ENCODE data around the gene DCAF17.
"Not testable (repeated sequence)": the region's sequence is repeated elsewhere in the genome, so short reads cannot be mapped to it uniquely, and the experiment has no call there.

The DCAF17 gene

DNA sequence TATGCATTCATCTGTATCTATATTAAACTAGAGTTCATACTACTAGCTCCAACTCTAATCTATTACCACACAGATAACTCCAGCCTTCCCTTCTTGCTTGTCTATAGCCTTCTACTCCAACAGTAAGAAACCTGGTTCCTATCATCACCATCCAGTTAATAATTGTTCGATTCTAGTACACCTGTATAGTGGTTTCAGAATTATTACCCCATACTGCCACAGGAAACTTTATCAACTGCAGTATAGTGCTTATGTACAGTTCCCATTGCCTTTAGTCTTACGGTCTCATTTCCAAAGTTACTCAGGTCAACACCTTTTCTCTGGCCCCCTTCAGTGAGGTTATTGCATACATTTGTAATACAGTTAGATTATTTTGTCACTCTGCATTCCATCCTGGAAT lies 14.7 kb upstream of the DCAF17 start:
- no peak overlapping the region for H3K4me3 ChIP-seq (ENCODE audit: low read depth, low read length)
- TF ChIP-seq, protein P1, sequence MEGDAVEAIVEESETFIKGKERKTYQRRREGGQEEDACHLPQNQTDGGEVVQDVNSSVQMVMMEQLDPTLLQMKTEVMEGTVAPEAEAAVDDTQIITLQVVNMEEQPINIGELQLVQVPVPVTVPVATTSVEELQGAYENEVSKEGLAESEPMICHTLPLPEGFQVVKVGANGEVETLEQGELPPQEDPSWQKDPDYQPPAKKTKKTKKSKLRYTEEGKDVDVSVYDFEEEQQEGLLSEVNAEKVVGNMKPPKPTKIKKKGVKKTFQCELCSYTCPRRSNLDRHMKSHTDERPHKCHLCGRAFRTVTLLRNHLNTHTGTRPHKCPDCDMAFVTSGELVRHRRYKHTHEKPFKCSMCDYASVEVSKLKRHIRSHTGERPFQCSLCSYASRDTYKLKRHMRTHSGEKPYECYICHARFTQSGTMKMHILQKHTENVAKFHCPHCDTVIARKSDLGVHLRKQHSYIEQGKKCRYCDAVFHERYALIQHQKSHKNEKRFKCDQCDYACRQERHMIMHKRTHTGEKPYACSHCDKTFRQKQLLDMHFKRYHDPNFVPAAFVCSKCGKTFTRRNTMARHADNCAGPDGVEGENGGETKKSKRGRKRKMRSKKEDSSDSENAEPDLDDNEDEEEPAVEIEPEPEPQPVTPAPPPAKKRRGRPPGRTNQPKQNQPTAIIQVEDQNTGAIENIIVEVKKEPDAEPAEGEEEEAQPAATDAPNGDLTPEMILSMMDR (IDR thresholded peaks at IDR 0.05; ENCODE audit: insufficient read depth, low read depth, low read length, missing control alignments) = no peak
- no peak for DNase-seq (ENCODE audit: low read depth)

DNA sequence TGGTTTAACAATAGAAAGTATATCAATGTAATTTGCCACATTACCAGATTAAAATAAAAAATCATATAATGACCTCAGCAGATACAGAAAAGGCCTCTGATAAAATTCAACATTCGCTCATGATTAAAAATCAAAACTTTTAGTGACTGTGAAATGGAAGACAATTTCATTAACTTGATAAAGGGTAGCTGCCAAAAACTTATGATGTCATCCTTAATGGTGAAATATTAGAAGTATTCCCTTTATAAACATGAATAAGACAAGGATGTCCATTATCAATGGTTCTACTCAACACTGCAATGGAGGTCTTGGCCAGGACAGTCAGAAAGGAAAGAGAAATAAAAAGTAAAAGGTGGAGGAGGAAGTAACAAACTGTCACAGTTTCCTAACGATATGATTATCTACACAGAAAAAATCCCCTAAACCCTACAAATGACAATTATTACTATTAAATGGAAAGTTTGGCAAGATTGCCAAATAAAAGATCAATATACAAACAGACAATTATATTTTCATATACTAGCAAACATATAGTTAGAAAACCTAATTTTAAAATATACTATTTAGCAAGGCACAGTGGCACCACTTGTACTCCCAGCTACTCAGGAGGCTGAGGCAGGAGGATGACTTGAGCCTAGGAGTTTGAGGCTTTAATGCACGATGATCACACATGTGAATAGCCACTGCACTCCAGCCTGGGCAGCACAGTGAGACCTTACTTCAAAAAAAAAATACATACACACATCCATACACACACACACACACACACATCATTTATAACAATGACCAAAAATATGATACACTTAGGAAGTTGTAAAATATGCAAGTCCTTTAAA lies 13.1 kb upstream of the DCAF17 start:
- TF ChIP-seq, protein P1 (IDR thresholded peaks at IDR 0.05; ENCODE audit: insufficient read depth, low read depth, low read length, missing control alignments) = no peak

DNA sequence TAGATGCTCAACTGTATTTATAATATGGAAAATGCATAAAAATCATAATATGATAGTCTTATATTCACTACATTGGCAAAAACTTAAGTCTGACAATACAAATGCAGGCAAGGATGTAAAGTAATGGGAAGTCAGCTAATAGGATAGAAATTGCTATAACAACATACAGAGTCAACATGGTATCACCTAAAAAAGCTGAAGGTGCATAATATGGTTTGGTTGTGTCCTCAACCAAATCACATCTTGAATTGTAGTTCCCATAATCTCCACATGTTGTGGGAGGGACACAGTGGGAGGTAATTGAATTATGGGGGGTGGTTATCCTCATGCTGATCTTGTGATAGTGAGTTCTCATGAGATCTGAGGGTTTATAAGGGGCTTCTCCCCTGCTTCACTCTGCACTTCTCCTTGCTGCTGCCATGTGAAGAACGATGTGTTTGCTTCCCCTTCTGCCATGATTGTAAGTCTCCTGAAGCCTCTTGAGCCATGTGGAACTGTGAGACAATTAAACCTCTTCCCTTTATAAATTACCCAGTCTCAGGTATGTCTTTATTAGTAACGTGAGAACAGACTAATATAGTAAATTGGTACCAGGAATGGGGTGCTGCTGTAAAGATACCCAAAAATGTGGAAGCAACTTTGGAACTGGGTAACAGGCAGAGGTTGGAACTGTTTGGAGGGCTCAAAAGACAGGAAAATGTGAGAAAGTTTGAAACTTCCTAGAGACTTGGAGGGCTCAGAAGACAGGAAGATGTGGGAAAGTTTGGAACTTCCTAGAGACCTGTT lies 11.1 kb upstream of the DCAF17 start:
- H3K4me3 ChIP-seq (ENCODE audit: low read depth, low read length); DNase-seq (ENCODE audit: low read depth): not testable (repeated sequence)

More for the DNA sequence above, 13.1 kb upstream of the DCAF17 start:
- DNase-seq (ENCODE audit: low read depth) = no peak
- H3K4me3 ChIP-seq (ENCODE audit: low read depth, low read length) = no peak overlapping the region

DNA sequence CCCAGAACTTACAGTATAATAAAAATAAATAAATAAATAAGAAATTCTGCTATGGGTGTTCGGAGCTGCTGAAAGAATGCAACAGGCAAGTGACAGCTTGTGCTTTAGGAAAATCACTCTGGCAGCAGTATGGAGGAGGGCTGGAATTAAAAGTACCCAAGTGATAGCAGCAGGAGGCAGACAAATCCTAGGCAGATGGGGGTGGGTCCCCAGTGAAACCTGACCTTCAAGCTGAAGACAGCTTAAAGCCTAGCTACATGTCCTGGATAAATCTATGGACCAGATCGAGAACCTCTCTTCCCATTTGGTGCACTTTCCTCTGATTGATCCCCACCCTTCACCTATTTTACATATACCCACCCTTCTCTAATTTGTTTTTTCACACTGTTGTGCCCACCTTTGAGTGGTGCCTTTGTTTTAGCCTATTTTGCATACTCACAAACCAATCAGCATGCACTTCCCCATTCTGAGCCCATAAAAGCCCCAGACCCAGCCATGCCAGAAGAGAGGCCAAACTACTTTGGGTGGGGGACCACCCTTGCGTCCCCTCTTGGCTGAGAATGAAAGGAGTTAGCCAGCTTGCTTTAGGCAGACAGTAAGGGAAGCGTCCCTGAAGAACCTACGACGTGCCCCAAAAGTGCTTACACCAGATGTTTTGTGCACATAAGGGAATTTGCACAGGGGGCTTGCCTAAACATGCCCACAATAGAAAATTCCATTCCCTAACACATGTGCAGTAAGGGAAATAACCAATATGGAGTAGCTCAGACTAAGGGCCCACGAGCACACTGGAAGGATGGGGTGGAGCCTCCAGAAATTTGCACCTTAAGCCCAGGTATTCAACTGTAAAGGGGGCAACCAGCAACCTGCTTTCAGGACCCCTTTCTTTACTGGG lies 3.3 kb upstream of the DCAF17 start:
- no peak for DNase-seq (ENCODE audit: low read depth)
- H3K4me3 ChIP-seq (ENCODE audit: low read depth, low read length) = no peak overlapping the region
- TF ChIP-seq, protein P1 (IDR thresholded peaks at IDR 0.05; ENCODE audit: insufficient read depth, low read depth, low read length, missing control alignments) = no peak

DNA sequence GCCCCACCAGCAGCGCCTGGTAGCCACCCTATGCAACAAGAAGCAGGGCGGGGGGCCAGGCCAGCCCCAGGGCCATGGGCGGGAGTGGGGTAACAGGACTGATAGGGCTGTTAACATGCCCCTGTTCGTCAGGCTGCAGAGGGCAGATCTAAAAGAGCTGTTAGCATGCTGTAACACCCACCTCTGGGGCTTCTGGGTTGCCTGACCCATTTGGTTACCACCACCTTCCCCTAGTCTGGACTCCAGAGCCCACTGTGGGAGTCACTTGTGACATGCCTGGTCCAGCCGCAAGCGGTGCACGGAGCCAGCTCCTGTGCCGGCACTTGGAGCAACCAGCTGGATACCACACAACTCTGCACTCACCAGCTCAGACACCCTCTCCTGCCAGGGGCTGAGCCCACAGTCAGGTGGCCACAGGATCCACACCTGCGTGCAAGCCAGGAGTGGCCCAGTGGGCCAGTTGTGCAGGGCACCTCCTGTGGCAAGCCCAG lies 2.3 kb upstream of the DCAF17 start:
- H3K4me3 ChIP-seq (ENCODE audit: low read depth, low read length) = peak overlapping the region; percentile 88
- TF ChIP-seq, protein P1 (IDR thresholded peaks at IDR 0.05; ENCODE audit: insufficient read depth, low read depth, low read length, missing control alignments) = no peak
- no peak for DNase-seq (ENCODE audit: low read depth)

DNA sequence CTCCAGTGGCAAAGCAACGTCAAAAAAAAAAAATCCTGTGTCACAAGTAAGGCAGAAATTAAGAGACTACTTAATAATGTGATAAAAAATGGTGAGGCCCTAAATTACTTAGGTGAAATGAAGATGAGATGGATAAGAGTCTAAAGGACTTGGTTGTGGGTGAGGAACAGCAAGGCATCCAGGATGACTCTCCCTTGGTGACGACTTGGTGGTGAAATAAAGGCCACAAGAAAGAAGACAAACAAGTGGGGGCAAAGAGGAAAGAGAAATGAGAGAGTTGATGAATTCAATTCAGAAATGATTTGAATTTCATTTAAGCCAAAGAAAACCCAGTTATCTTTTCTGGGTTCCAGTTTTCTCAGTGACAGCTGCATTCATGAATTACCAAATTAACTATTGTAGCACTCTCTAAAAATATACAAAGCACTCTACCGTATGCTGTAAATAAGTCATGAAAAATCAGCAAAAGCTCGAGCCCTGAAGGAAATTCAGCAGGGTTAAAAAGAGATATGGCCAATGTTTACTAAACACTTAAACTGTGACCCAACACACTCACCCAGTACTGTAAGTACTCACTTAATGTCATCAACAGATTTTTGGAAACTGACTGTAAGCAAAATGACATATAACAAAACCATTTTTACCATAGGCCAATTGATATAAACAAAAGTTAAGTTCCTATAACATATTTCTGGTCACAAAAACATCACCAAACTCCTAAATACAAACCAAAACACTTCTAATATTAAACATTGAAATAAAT lies 1.6 kb upstream of the DCAF17 start:
- peak; percentile 33 for DNase-seq (ENCODE audit: low read depth)
- H3K4me3 ChIP-seq (ENCODE audit: low read depth, low read length) = peak overlapping the region; percentile 88
- TF ChIP-seq, protein P1 (IDR thresholded peaks at IDR 0.05; ENCODE audit: insufficient read depth, low read depth, low read length, missing control alignments) = no peak

Data from GM12865 (cell line).